Fibroblast of pulmonary artery (primary cell): ENCODE data around the gene TMEM198.
A peak's percentile ranks its signal among the peaks of the same experiment; 100 is the strongest.

ENCODE experiments used
- DNase-seq: peaks from one replicate; pipeline ENCODE4 v3.0.0-alpha.2; 2010; ENCODE audit warnings: low read depth
- H3K4me3 ChIP-seq: replicated peaks from 2 replicates; pipeline ENCODE4 v1.5.1; 2011; ENCODE audit warnings: low read depth, mild to moderate bottlenecking, control low read depth, low read length, moderate library complexity
- TF ChIP-seq, protein P1 (sequence below): IDR thresholded peaks from 2 replicates; pipeline ENCODE4 v1.5.1; 2011; ENCODE audit warnings: mild to moderate bottlenecking, control low read depth, low read length, inconsistent platforms; ENCODE audit errors: missing control alignments

Gene TMEM198

DNA sequence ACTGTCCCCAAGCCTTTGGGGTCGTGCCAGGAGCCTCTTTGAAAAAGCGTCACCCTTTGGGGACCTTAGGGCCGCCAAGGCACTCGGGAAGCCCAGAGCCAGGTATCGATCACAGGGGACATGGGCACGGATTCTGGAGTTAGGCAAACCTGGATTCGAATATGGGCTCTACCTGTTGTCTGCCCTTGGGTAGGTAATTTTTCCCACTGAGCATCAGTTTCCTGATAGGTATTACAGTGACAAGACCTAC is 9.3 kb downstream of the TMEM198 start:
- DNase-seq: no peak
- TF ChIP-seq, protein P1, sequence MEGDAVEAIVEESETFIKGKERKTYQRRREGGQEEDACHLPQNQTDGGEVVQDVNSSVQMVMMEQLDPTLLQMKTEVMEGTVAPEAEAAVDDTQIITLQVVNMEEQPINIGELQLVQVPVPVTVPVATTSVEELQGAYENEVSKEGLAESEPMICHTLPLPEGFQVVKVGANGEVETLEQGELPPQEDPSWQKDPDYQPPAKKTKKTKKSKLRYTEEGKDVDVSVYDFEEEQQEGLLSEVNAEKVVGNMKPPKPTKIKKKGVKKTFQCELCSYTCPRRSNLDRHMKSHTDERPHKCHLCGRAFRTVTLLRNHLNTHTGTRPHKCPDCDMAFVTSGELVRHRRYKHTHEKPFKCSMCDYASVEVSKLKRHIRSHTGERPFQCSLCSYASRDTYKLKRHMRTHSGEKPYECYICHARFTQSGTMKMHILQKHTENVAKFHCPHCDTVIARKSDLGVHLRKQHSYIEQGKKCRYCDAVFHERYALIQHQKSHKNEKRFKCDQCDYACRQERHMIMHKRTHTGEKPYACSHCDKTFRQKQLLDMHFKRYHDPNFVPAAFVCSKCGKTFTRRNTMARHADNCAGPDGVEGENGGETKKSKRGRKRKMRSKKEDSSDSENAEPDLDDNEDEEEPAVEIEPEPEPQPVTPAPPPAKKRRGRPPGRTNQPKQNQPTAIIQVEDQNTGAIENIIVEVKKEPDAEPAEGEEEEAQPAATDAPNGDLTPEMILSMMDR: no peak
- peak overlapping the region; percentile 62 for H3K4me3 ChIP-seq

DNA sequence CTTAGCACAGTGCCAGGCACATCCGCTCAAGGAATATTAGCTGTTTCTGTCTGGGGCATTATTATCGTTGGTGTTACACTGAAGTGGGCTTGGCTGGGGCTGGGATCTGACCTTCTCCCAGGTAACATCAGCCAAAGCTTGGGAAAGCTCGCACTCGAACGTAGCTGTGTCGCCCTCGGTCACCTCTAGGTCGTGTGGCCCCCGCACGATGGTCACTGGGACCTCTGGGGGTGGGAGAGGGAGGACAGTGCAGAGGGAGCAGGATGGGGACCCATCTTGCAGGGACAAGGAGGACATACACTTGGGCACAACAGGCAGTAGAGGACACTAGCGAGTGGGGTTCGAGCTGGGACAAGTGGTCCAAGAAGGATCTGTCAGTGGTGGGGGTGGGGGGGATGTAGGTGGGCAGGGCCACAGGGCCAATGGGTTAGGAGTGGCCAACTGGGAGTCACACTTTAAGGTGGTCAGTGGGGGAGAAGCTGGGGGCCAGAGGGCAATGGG is 9.7 kb downstream of the TMEM198 start:
- no peak overlapping the region for H3K4me3 ChIP-seq
- DNase-seq: no peak
- TF ChIP-seq, protein P1: no peak

DNA sequence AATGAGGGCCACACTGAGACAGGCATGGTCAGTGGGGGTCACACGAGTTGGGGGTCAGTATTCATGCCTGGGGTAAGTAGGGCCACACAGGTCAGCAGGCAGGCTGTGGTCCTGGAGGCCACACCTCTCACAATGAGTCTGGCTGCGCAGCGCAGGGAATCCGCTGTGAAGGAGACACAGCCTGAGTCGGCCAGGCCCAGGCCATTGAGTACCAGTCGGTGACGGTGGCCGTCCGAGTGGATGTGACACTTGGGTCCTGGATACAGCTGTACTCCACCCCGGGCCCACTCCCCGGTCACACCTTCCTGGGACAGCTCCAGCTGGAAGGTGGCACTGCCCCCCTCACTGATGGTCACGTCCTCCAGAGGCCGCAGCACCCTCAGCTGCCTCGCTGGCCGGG is 10.5 kb downstream of the TMEM198 start:
- TF ChIP-seq, protein P1: no peak
- DNase-seq: no peak
- no peak overlapping the region for H3K4me3 ChIP-seq

DNA sequence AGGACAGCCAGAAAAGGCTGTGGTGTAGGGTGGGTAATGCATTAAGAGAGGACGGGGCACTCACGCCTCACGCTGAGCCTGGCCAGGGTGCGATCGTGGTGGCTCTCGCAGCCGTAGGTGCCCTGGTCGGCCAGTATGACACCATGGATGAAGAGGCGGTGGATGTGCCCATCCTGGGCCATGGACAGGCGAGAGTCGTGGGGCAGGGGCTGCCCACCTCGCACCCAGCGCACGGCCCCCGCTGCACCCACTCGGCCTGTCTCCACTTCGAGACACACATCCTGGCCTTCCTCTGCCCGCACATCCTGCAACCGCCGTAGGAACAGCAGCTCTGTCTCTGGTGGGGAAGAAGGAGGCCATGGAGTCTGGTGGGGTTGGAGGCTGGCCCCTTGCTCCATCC is 12.1 kb downstream of the TMEM198 start:
- DNase-seq: no peak
- H3K4me3 ChIP-seq: no peak overlapping the region
- TF ChIP-seq, protein P1: no peak

DNA sequence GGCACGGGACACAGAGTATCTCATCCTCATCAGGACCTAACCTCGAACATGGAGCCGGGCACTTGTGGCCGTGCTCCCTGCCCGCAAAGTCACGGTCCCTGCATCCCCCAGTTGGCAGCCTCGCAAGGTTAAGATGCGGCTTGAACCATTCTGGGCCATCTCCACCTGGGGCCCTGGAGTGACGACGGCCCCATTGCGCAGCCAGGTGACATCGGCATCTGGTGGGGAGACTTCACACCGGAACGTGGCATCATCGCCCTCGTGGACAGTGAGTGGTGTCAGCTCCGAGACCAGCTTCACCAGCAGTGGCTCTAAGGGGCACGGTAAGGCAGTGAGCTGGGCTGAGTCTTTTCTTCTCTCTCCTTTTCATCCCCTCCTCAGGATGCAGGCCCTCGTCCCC is 12.6 kb downstream of the TMEM198 start:
- TF ChIP-seq, protein P1: no peak
- H3K4me3 ChIP-seq: no peak overlapping the region
- DNase-seq: no peak

DNA sequence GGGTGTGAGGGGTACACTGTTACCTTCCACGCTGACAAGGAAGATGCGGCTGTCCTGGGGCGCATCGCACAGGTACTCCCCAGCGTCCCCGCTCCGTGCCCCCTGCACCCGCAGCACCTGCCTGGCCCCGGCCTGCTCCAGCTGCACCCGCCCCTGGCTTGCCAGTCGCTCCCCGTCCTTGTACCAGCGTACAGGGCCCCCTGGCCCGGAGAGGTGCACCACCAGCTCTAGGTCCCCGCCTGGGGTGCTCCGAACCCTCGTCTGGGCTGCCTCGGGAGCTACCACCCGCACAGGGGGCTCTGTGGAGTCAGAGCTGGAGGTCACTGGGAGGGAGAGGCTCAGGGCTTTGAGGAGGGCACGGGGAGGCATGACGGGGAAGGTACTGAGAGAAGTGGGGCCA is 13.5 kb downstream of the TMEM198 start:
- H3K4me3 ChIP-seq: no peak overlapping the region
- TF ChIP-seq, protein P1: no peak
- no peak for DNase-seq

DNA sequence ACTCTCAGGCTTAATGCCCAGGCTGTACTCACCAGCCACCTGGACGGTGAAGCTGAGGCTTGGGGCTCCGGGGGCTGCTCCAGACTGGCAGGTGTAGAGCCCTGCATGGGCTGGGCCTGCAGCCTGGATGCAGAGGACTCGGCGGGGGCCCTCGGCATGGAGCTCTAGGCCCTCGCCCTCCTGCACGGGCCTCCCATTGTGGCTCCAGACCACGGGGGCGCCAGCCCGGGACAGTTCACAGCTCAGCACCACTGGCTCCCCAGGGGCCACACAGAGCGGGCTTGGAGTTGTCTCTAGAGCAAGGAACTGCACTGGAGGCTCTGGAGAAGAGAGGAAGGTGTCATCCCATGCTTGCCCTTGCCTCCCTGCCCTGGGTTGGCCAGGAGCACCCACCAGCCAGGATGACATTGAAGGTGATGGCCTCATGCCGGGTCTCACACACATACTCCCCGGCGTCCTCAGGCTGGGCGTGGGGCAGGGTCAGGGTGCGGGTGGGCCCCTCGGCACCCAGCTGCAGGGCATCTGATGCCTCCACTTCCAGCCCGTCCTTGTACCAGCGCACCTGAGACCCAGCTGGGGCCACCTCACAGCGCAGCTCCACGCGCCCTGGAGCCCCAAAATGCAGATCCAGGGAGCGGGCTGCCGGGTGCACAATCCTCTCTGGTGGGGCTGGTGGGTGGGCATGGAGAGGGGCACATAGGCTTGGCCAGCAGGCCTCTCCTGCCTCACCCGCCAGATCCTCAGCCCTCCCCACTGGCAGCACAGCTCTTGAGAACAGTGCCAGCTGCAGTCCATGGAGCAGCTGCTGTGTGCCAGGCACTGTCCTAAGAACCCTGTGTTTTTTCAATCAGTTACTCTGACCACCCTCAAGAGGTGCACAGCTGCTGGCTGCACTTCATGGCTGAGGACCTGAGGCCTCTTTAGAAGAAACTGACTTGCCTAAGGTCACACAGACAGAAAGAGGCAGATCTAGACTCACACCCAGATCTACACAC is 14.3 kb downstream of the TMEM198 start:
- TF ChIP-seq, protein P1: no peak

More for the DNA sequence above, 14.3 kb downstream of the TMEM198 start:
- no peak overlapping the region for H3K4me3 ChIP-seq
- DNase-seq: no peak
